ENCODE data around the gene BATF3. TPM values are rescaled to one million over a fixed set of nuclear protein-coding genes. Genes with fewer than 3 reads are reported as not detected.

The BATF3 gene
- total RNA-seq, 1 experiment from 2014 or later, result 2.1 TPM

DNA sequence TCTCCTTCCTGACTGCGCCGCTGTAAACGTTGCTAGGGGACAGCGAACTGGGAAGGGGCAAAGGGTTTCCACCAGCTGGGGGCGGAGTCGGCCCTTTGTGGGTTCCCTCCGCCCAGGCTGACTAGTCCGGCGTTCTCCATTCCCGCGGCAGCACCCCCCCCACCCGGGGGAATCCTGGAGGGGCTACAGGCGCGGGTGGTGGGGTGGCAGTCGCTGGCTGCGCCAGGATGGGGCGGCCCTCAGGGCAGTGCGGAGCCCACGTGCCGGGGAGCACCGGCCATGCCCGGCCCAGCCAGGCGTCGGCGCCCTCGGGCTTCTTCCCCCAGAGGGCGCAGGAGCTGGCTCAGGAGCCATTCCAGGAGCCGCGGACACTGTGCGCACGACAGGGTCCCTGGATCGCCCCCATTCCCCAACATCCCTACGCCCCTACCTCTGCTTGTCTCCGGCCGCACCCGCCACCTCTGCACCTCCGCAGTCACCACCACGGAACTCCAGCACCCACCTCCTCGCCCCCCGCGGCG is 476 bp downstream of the BATF3 start:
- Histone ChIP-seq H2BK120ac (ENCODE audit: low read depth, low read length, poor library complexity, severe bottlenecking) (no peak overlapping the region), H3K4me2 (ENCODE audit: insufficient read depth, insufficient read length, low read length) (peak overlapping the region; percentile 75), H3K79me2 (ENCODE audit: insufficient read depth, low read length) (no peaks in the 10 kb centered on the region), H3K23ac (ENCODE audit: insufficient read length, low read depth, low read length) (no peak overlapping the region), H2AFZ (ENCODE audit: low read length) (no peak overlapping the region), H2BK5ac (ENCODE audit: insufficient read length, low read length) (no peak overlapping the region), H3K9ac (ENCODE audit: extremely low read depth, insufficient read length, low read length) (no peak overlapping the region), H4K5ac (ENCODE audit: insufficient read length, low read depth, low read length) (no peak overlapping the region), H3K27me3 (ENCODE audit: insufficient read depth, low read length) (peaks cover 26% of the 10 kb centered on the region), H3K4ac (ENCODE audit: low read depth, low read length) (no peak overlapping the region), H3K56ac (ENCODE audit: insufficient read length, low read depth, low read length) (no peak overlapping the region), H2BK12ac (ENCODE audit: insufficient read length, low read depth, low read length) (no peak overlapping the region), H2AK5ac (ENCODE audit: insufficient read length, low read length) (no peak overlapping the region), H3K4me1 (ENCODE audit: insufficient read depth, low read length) (no peaks in the 10 kb centered on the region), H3K79me1 (ENCODE audit: insufficient read depth, low read depth, low read length, poor library complexity, severe bottlenecking) (no peaks in the 10 kb centered on the region), H3K14ac (ENCODE audit: insufficient read depth, low read length) (no peak overlapping the region), H3T11ph (ENCODE audit: low read length) (no peak overlapping the region), H3K9me3 (ENCODE audit: control insufficient read depth, low read depth, low read length) (no peaks in the 10 kb centered on the region), H3K27ac (ENCODE audit: insufficient read length, low read depth, low read length) (no peak overlapping the region), H3K23me2 (ENCODE audit: insufficient read length, low read depth, low read length, poor library complexity, severe bottlenecking) (peaks cover 6% of the 10 kb centered on the region), H2BK20ac (ENCODE audit: low read depth, low read length, poor library complexity, severe bottlenecking) (no peak overlapping the region), H4K20me1 (ENCODE audit: control insufficient read depth, insufficient read depth, insufficient read length) (no peaks in the 10 kb centered on the region), H2BK15ac (ENCODE audit: low read depth, low read length) (no peak overlapping the region), H4K8ac (replicated peaks; ENCODE audit: insufficient read length, low read depth, low read length) (no peak overlapping the region), H4K91ac (ENCODE audit: insufficient read length, low read depth, low read length) (no peak overlapping the region), H3K18ac (ENCODE audit: insufficient read length, low read depth, low read length) (no peak overlapping the region)
- DNase-seq, result peak; percentile 84
- H3K9me3 Mint-ChIP-seq, result 0 out of 5 replicates have a peak, but pooled peaks cover 0 to 2% of the 10 kb centered on the region in 2 experiments
- H3K4me3 Mint-ChIP-seq, result peak overlapping the region; percentile 70 to 84
- peaks cover 12% of the 10 kb centered on the region in 2 experiments for H3K4me1 Mint-ChIP-seq
- peaks cover 0 to 2% (median 0%) of the 10 kb centered on the region in 3 experiments; a peak in 1 of 7 replicates for H3K36me3 Mint-ChIP-seq (ENCODE audit: insufficient read depth in 1 of 3, low read depth in 3 of 3)
- no CpG with 5 or more reads among the region's 42 CpGs for WGBS (ENCODE audit: extremely low coverage, insufficient read length, low lambda C conversion rate)
- peaks cover 93% of the 10 kb centered on the region for H3K27me3 Mint-ChIP-seq (ENCODE audit: low read depth)
- TF ChIP-seq, protein P1, sequence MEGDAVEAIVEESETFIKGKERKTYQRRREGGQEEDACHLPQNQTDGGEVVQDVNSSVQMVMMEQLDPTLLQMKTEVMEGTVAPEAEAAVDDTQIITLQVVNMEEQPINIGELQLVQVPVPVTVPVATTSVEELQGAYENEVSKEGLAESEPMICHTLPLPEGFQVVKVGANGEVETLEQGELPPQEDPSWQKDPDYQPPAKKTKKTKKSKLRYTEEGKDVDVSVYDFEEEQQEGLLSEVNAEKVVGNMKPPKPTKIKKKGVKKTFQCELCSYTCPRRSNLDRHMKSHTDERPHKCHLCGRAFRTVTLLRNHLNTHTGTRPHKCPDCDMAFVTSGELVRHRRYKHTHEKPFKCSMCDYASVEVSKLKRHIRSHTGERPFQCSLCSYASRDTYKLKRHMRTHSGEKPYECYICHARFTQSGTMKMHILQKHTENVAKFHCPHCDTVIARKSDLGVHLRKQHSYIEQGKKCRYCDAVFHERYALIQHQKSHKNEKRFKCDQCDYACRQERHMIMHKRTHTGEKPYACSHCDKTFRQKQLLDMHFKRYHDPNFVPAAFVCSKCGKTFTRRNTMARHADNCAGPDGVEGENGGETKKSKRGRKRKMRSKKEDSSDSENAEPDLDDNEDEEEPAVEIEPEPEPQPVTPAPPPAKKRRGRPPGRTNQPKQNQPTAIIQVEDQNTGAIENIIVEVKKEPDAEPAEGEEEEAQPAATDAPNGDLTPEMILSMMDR (conservative IDR thresholded peaks at IDR 0.05), result peak; percentile 80
- H3K27ac Mint-ChIP-seq, result no peak overlapping the region; a peak in 1 of 7 replicates
